ENCODE results near the gene RNU2-1. TPM values are rescaled to one million over a fixed set of nuclear protein-coding genes. Genes with fewer than 3 reads are reported as not detected.

Gene RNU2-1
- total and polyA plus RNA-seq, 2 of the 13 experiments (the other 11 are each of a cell fraction or from before 2014, with no cell fraction given), result not detected

GRCh38 chr17:43232021-43232699 is 1.6 kb downstream of the RNU2-1 start (continued):
- TF ChIP-seq CBX5 (CRISPR knock-in tag; IDR thresholded peaks at IDR 0.05; ENCODE audit: borderline replicate concordance), result peak; percentile 77; the same call in 1 of the 2 replicates
- TF ChIP-seq CHD2 (IDR thresholded peaks at IDR 0.05; ENCODE audit: low read depth, low read length), result 0 out of 2 replicates have a peak, but pooled peaks have one; percentile 22
- TF ChIP-seq ZBTB49 (CRISPR knock-in tag; IDR thresholded peaks at IDR 0.05; ENCODE audit: borderline replicate concordance), result peak; percentile 85; the same call in 1 of the 2 replicates
- TF ChIP-seq AHR (CRISPR knock-in tag; IDR thresholded peaks at IDR 0.05), result peak; percentile 92; the same call in 1 of the 2 replicates
- TF ChIP-seq STAT5B (CRISPR knock-in tag; IDR thresholded peaks at IDR 0.05), result 0 out of 2 replicates have a peak, but pooled peaks have one; percentile 81
- TF ChIP-seq PCBP1 (IDR thresholded peaks at IDR 0.05; ENCODE audit: borderline replicate concordance, low read depth, low read length), result peak; percentile 36; the same call in 1 of the 2 replicates
- TF ChIP-seq ZNF264 (CRISPR knock-in tag; IDR thresholded peaks at IDR 0.05), result 0 out of 2 replicates have a peak, but pooled peaks have one; percentile 19
- TF ChIP-seq NFYB (CRISPR knock-in tag; IDR thresholded peaks at IDR 0.05), result peak; percentile 41; the same call in 1 of the 2 replicates
- TF ChIP-seq ZFP1 (CRISPR knock-in tag; IDR thresholded peaks at IDR 0.05), result peak; percentile 82; the same call in 1 of the 2 replicates
- peak; percentile 76; the same call in 1 of the 2 replicates for TF ChIP-seq IKZF5 (CRISPR knock-in tag; IDR thresholded peaks at IDR 0.05)
- peak; percentile 86 for TF ChIP-seq PATZ1 (CRISPR knock-in tag; IDR thresholded peaks at IDR 0.05)
